ENCODE measurements around the gene ETS2.

Gene ETS2

GRCh38 chr21:38858026-38858811, 52.5 kb downstream of the ETS2 start:
- no peak overlapping the region for H3K4me3 ChIP-seq (ENCODE audit: low read depth, low read length)
- DNase-seq (ENCODE audit: low read depth) = no peak
- TF ChIP-seq CTCF (conservative IDR thresholded peaks at IDR 0.05; ENCODE audit: low read depth, low read length) = no peak

- no peak overlapping the region for H3K4me3 ChIP-seq (ENCODE audit: low read depth, low read length)
- DNase-seq (ENCODE audit: low read depth) = no peak
- TF ChIP-seq CTCF (conservative IDR thresholded peaks at IDR 0.05; ENCODE audit: low read depth, low read length) = no peak
Observed at GRCh38 chr21:38858812-38859205, 53.1 kb downstream of the ETS2 start.

- TF ChIP-seq CTCF (conservative IDR thresholded peaks at IDR 0.05; ENCODE audit: low read depth, low read length) = no peak
- DNase-seq (ENCODE audit: low read depth) = no peak
- no peak overlapping the region for H3K4me3 ChIP-seq (ENCODE audit: low read depth, low read length)
Observed at GRCh38 chr21:38859852-38860251, 54.1 kb downstream of the ETS2 start.

GRCh38 chr21:38861056-38861455, 55.3 kb downstream of the ETS2 start:
- TF ChIP-seq CTCF (conservative IDR thresholded peaks at IDR 0.05; ENCODE audit: low read depth, low read length) = no peak
- no peak overlapping the region for H3K4me3 ChIP-seq (ENCODE audit: low read depth, low read length)
- no peak for DNase-seq (ENCODE audit: low read depth)

- no peak overlapping the region for H3K4me3 ChIP-seq (ENCODE audit: low read depth, low read length)
- no peak for TF ChIP-seq CTCF (conservative IDR thresholded peaks at IDR 0.05; ENCODE audit: low read depth, low read length)
- peak; percentile 18 for DNase-seq (ENCODE audit: low read depth)
Observed at GRCh38 chr21:38861989-38862683, 56.4 kb downstream of the ETS2 start.

GRCh38 chr21:38863291-38863690, 57.6 kb downstream of the ETS2 start:
- no peak for DNase-seq (ENCODE audit: low read depth)
- no peak for TF ChIP-seq CTCF (conservative IDR thresholded peaks at IDR 0.05; ENCODE audit: low read depth, low read length)
- H3K4me3 ChIP-seq (ENCODE audit: low read depth, low read length) = no peak overlapping the region
